SK-N-SH (cell line): ENCODE results near the gene MORN3. TPM values are rescaled to one million over a fixed set of nuclear protein-coding genes. Genes with fewer than 3 reads are reported as not detected.

Source experiments
- CTCF ChIA-PET: fragments of 300-600, 350-600 bp; formaldehyde crosslinking; extraction: SDS; loops from one replicate; lab custom pipeline; 2021; lab: Yijun Ruan, JAX
- POLR2A ChIA-PET: fragments of 350-600 bp; sonication (Branson Sonifier 250); formaldehyde crosslinking; extraction: SDS; loops from one replicate; lab custom pipeline; 2020; ENCODE audit warnings: antibody characterized with exemption, inconsistent platforms; lab: Yijun Ruan, JAX
- DNase-seq: peaks from one replicate; pipeline ENCODE4 v3.0.0; 2012
- H2AFZ ChIP-seq: fragments of 200-600 bp; sonication (generic); 2 replicates; pipeline ENCODE4 v1.8.1; 2016; ENCODE audit warnings: antibody characterized with exemption, mild to moderate bottlenecking, low read depth
- H3F3A ChIP-seq: fragments of 200-600 bp; sonication (generic); replicated peaks from 2 replicates; pipeline ENCODE3; 2016; ENCODE audit warnings: antibody characterized with exemption, mild to moderate bottlenecking; ENCODE audit not compliant: insufficient read depth
- H3K27ac ChIP-seq, 2 experiments: fragments of 200-500 bp in 1 of 2; fragments of 200-600 bp in 1 of 2; sonication (Bioruptor generic) in 1 of 2; sonication (generic), shearing (Covaris generic) in 1 of 2; 2 replicates each; pipeline versions ENCODE4 v1.5.1 to v1.6.1; 2014 to 2016; ENCODE audit warnings: low read depth in 2 of 2, inconsistent platforms in 1 of 2, low read length in 1 of 2, mild to moderate bottlenecking in 1 of 2, mixed read lengths in 1 of 2
- H3K27me3 ChIP-seq: fragments of 200-600 bp; sonication (generic), shearing (Covaris generic); 2 replicates; pipeline ENCODE4 v1.6.1; 2016; ENCODE audit warnings: mixed run types; ENCODE audit not compliant: insufficient read depth
- H3K36me3 ChIP-seq, 2 experiments: fragments of 200-500 bp in 1 of 2; fragments of 200-600 bp in 1 of 2; sonication (Bioruptor generic) in 1 of 2; sonication (generic) in 1 of 2; replicated peaks in 1 of 2; 2 replicates each; pipeline versions ENCODE3 to v1.5.1; 2014 to 2016; ENCODE audit warnings: low read length in 1 of 2, mild to moderate bottlenecking in 1 of 2; ENCODE audit not compliant: insufficient read depth in 2 of 2, control insufficient read depth in 1 of 2
- H3K4me1 ChIP-seq, 2 experiments: fragments of 200-500 bp in 1 of 2; fragments of 200-600 bp in 1 of 2; sonication (Bioruptor generic) in 1 of 2; sonication (generic), shearing (Covaris generic) in 1 of 2; 2 replicates each; pipeline versions ENCODE4 v1.5.1 to v1.6.1; 2014 to 2016; ENCODE audit warnings: low read depth in 1 of 2, low read length in 1 of 2, mixed run types in 1 of 2; ENCODE audit not compliant: insufficient read depth in 2 of 2, control insufficient read depth in 1 of 2
- H3K4me2 ChIP-seq: fragments of 200-600 bp; sonication (generic), shearing (Covaris generic); 2 replicates; pipeline ENCODE4 v1.6.1; 2017; ENCODE audit warnings: mixed run types
- H3K4me3 ChIP-seq, 2 experiments: fragments of 200-500 bp in 1 of 2; fragments of 200-600 bp in 1 of 2; sonication (Bioruptor generic) in 1 of 2; sonication (generic), shearing (Covaris generic) in 1 of 2; 2 replicates each; pipeline versions ENCODE4 v1.5.1 to v1.8.1; 2014 to 2016; ENCODE audit warnings: low read depth in 2 of 2, inconsistent platforms in 1 of 2, low read length in 1 of 2, mild to moderate bottlenecking in 1 of 2, mixed read lengths in 1 of 2, moderate library complexity in 1 of 2
- H3K79me2 ChIP-seq: fragments of 200-600 bp; sonication (generic); 2 replicates; pipeline ENCODE4 v1.8.1; 2017; ENCODE audit warnings: mild to moderate bottlenecking; ENCODE audit not compliant: insufficient read depth
- H3K9ac ChIP-seq: fragments of 200-600 bp; sonication (generic); 2 replicates; pipeline ENCODE4 v1.6.1; 2017; ENCODE audit warnings: mixed run types
- H3K9me2 ChIP-seq: fragments of 200-600 bp; sonication (generic); 2 replicates; pipeline ENCODE4 v1.6.1; 2017; ENCODE audit warnings: mixed run types
- H3K9me3 ChIP-seq: fragments of 200-600 bp; sonication (generic); 2 replicates; pipeline ENCODE4 v1.6.1; 2017; ENCODE audit warnings: mixed run types, mild to moderate bottlenecking, moderate library complexity
- H4K20me1 ChIP-seq: fragments of 200-600 bp; sonication (generic); 2 replicates; pipeline ENCODE4 v1.6.1; 2017; ENCODE audit warnings: mild to moderate bottlenecking, mixed run types; ENCODE audit not compliant: insufficient read depth
- CHD2 ChIP-seq: fragments of 150-350 bp; IDR thresholded peaks from 2 replicates; pipeline ENCODE4 v1.6.1; 2018; ENCODE audit warnings: low read length; ENCODE audit not compliant: partially characterized antibody
- CTCF ChIP-seq: fragments of 200-600 bp; sonication (generic); IDR thresholded peaks from 2 replicates; pipeline ENCODE4 v1.6.1; 2017; ENCODE audit warnings: antibody characterized with exemption, mild to moderate bottlenecking, moderate library complexity
- EP300 ChIP-seq, 2 experiments: IDR thresholded peaks; 2 replicates each; pipeline versions ENCODE4 v1.4.0 to v1.6.1; 2012; ENCODE audit warnings: borderline replicate concordance in 1 of 2, low read depth in 1 of 2, low read length in 1 of 2
- EZH2phosphoT487 ChIP-seq: fragments of 200-600 bp; sonication (generic); IDR thresholded peaks from 2 replicates; pipeline ENCODE4 v1.6.1; 2017; ENCODE audit warnings: low read depth, mixed run types, mild to moderate bottlenecking, antibody characterized with exemption, moderate library complexity, borderline replicate concordance
- FOXJ3 ChIP-seq: sonication (generic); formaldehyde crosslinking; IDR thresholded peaks from 2 replicates; pipeline ENCODE4 v1.5.1; 2020; ENCODE audit warnings: mild to moderate bottlenecking, missing genetic modification reagents
- IRF3 ChIP-seq: fragments of 150-350 bp; IDR thresholded peaks from 2 replicates; pipeline ENCODE4 v1.6.1; 2016; ENCODE audit warnings: mild to moderate bottlenecking, low read depth, low read length
- MAX ChIP-seq: IDR thresholded peaks from 2 replicates; pipeline ENCODE4 v1.4.0; 2012; ENCODE audit warnings: low read depth
- MXI1 ChIP-seq: IDR thresholded peaks from 2 replicates; pipeline ENCODE4 v1.6.1; 2012; ENCODE audit warnings: mild to moderate bottlenecking, low read depth, low read length, improper control_type of control experiment
- NFIC ChIP-seq: IDR thresholded peaks from 2 replicates; pipeline ENCODE4 v1.4.0; 2012; ENCODE audit warnings: borderline replicate concordance
- POLR2AphosphoS5 ChIP-seq: IDR thresholded peaks from 2 replicates; pipeline ENCODE4 v1.6.1; 2012; ENCODE audit warnings: low read depth, low read length
- RCOR1 ChIP-seq: fragments of 150-350 bp; IDR thresholded peaks from 2 replicates; pipeline ENCODE4 v1.6.1; 2017; ENCODE audit warnings: antibody characterized with exemption, low read length
- REST ChIP-seq: IDR thresholded peaks from 2 replicates; pipeline ENCODE4 v1.6.1; 2012; ENCODE audit warnings: mild to moderate bottlenecking, low read depth, low read length, moderate library complexity
- RFX5 ChIP-seq: IDR thresholded peaks from 2 replicates; pipeline ENCODE4 v1.6.1; 2012; ENCODE audit warnings: mild to moderate bottlenecking, improper control_type of control experiment, low read length
- SIN3A ChIP-seq: IDR thresholded peaks from 2 replicates; pipeline ENCODE4 v1.6.1; 2012; ENCODE audit warnings: low read depth, mild to moderate bottlenecking, low read length, moderate library complexity, borderline replicate concordance
- SMC3 ChIP-seq: IDR thresholded peaks from 2 replicates; pipeline ENCODE4 v1.6.1; 2012; ENCODE audit warnings: low read depth, low read length, improper control_type of control experiment
- TAF1 ChIP-seq: IDR thresholded peaks from 2 replicates; pipeline ENCODE4 v1.6.1; 2012; ENCODE audit warnings: low read depth, mild to moderate bottlenecking, low read length, moderate library complexity, borderline replicate concordance
- TCF12 ChIP-seq: IDR thresholded peaks from 2 replicates; pipeline ENCODE4 v1.4.0; 2012
- USF1 ChIP-seq: IDR thresholded peaks from 2 replicates; pipeline ENCODE4 v1.4.0; 2012; ENCODE audit warnings: low read depth, borderline replicate concordance
- YY1 ChIP-seq: IDR thresholded peaks from 2 replicates; pipeline ENCODE4 v1.4.0; 2012; ENCODE audit warnings: low read depth, mild to moderate bottlenecking
- WGBS: methylation state at CpG from one replicate; pipeline ENCODE4 v1.1.6; 2017; ENCODE audit warnings: low lambda C conversion rate; 5-methylcytosine and 5-hydroxymethylcytosine counted together
- polyA plus RNA-seq, 3 experiments: library from polyadenylated mRNA; depleted of rRNA; stranded (reverse); fragments of >200 nt; gene quantifications; 2 replicates each; pipeline ENCODE4 v1.2.3, GENCODE V29; 2012

MORN3 gene
- polyA plus RNA-seq, 1 of the 3 experiments (the other 2 are of a cell fraction), result 2.7 TPM

- Histone ChIP-seq H3K27ac (no peak overlapping the region), H3K9me2 (no peaks in the 10 kb centered on the region), H2AFZ (no peak overlapping the region), H3K4me3 (no peak overlapping the region), H3F3A (peaks cover 4% of the 10 kb centered on the region), H3K4me2 (no peak overlapping the region), H3K36me3 (no peaks in the 10 kb centered on the region), H3K9me3 (no peaks in the 10 kb centered on the region), H3K4me1 (peaks cover 0 to 7% of the 10 kb centered on the region in 2 experiments; a peak in 1 of 4 replicates), H3K9ac (no peak overlapping the region), H3K79me2 (no peaks in the 10 kb centered on the region), H3K27me3 (no peaks in the 10 kb centered on the region), H4K20me1 (no peaks in the 10 kb centered on the region)
- TF ChIP-seq FOXJ3 (CRISPR knock-in tag) (no peak), NFIC (no peak), TCF12 (no peak), USF1 (no peak), REST (no peak), MXI1 (no peak), CTCF (no peak), RFX5 (no peak), POLR2AphosphoS5 (no peak), SMC3 (no peak), EZH2phosphoT487 (no peak)
- no peak for DNase-seq
- WGBS, result 75% methylated on average over 6 of the region's 6 CpGs
- CTCF ChIA-PET, result no interaction called here
- POLR2A ChIA-PET, result no interaction called here
Observed at GRCh38 chr12:121608301-121608700, 61.2 kb downstream of the MORN3 start.

- no peaks in the 10 kb centered on the region for H3K79me2 ChIP-seq
- no peak overlapping the region for H2AFZ ChIP-seq
- H4K20me1 ChIP-seq, result no peaks in the 10 kb centered on the region
- no peak for DNase-seq
- no peak overlapping the region for H3K27ac ChIP-seq
- H3K9ac ChIP-seq, result no peak overlapping the region
- POLR2A ChIA-PET, result no interaction called here
- H3K4me3 ChIP-seq, result no peak overlapping the region
- H3K27me3 ChIP-seq, result no peaks in the 10 kb centered on the region
- H3K9me2 ChIP-seq, result no peaks in the 10 kb centered on the region
- no peak overlapping the region for H3K4me2 ChIP-seq
- H3K9me3 ChIP-seq, result no peaks in the 10 kb centered on the region
- peaks cover 4% of the 10 kb centered on the region for H3F3A ChIP-seq
- H3K4me1 ChIP-seq, result no peaks in the 10 kb centered on the region
- CTCF ChIA-PET, result no interaction called here
- no peaks in the 10 kb centered on the region for H3K36me3 ChIP-seq
- WGBS, result 98% methylated on average over 6 of the region's 6 CpGs
- TF ChIP-seq MAX (no peak), RFX5 (no peak), CHD2 (no peak), NFIC (no peak), YY1 (no peak), RCOR1 (no peak), MXI1 (no peak), TAF1 (no peak), FOXJ3 (CRISPR knock-in tag) (no peak), IRF3 (no peak), EP300 (IDR thresholded peaks at IDR 0.05; ENCODE audit: borderline replicate concordance in 1 of 2, low read depth in 1 of 2, low read length in 1 of 2) (no peak), SIN3A (no peak)
Observed at GRCh38 chr12:121603581-121603980, 65.9 kb downstream of the MORN3 start.
